IPS DF 6.9 (cell line): ENCODE data around the gene ZNF646.

Source experiments
- DNase-seq: peaks from one replicate; pipeline ENCODE4 v3.0.0-alpha.2; 2013; ENCODE audit warnings: low read depth, low spot score
- H3K27ac ChIP-seq: one replicate; pipeline ENCODE4 v1.5.1; 2013; ENCODE audit warnings: low read length, control low read depth
- H3K27me3 ChIP-seq: 2 replicates; pipeline ENCODE4 v1.6.1; 2013; ENCODE audit warnings: mild to moderate bottlenecking, low read length; ENCODE audit not compliant: control insufficient read depth, insufficient read depth
- H3K36me3 ChIP-seq: 2 replicates; pipeline ENCODE4 v1.6.1; 2013; ENCODE audit warnings: low read length; ENCODE audit not compliant: control insufficient read depth, insufficient read depth
- H3K4me1 ChIP-seq: 2 replicates; pipeline ENCODE4 v1.6.1; 2013; ENCODE audit warnings: low read length; ENCODE audit not compliant: control insufficient read depth, insufficient read depth
- H3K4me3 ChIP-seq: 2 replicates; pipeline ENCODE4 v1.5.1; 2013; ENCODE audit warnings: mild to moderate bottlenecking, low read length
- H3K9me3 ChIP-seq: 2 replicates; pipeline ENCODE4 v1.6.1; 2013; ENCODE audit warnings: low read length, inconsistent platforms; ENCODE audit not compliant: control insufficient read depth, insufficient read depth
- WGBS: extraction: QIAGEN DNeasy Blood & Tissue Kit; methylation state at CpG from one replicate; pipeline ENCODE4 v1.1.7; 2013; ENCODE audit warnings: mixed read lengths, missing lambda C conversion rate; ENCODE audit not compliant: insufficient read length, insufficient coverage; 5-methylcytosine and 5-hydroxymethylcytosine counted together

ZNF646 gene

DNA sequence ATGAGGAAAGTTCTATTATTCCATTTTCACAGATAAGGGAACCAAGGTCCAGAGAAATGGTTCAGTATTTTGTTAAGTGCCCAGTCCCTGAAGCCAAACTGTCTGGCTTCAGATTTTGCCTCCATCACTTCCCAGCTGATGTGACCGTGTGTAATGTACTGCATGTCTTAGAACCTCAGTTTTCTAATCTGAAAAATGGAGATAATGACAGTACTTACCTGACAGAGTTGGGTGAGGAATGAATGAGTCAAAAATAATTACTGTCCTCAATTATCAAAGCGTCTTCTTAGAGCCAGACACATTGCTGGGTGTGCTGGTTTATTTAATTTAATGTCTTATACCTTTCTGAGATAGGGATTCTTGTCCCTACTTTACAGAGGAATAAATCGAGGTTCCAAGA is 6.9 kb upstream of the ZNF646 start:
- H3K4me3 ChIP-seq: no peak overlapping the region
- H3K36me3 ChIP-seq: peaks cover 4% of the 10 kb centered on the region
- H3K4me1 ChIP-seq: no peaks in the 10 kb centered on the region
- DNase-seq: no peak
- H3K27me3 ChIP-seq: no peaks in the 10 kb centered on the region
- WGBS: no CpG with 5 or more reads among the region's 3 CpGs
- no peak overlapping the region for H3K27ac ChIP-seq
- H3K9me3 ChIP-seq: no peaks in the 10 kb centered on the region

- no peak for DNase-seq
- Histone ChIP-seq H3K4me1 (no peaks in the 10 kb centered on the region), H3K27me3 (no peaks in the 10 kb centered on the region), H3K36me3 (peaks cover 6% of the 10 kb centered on the region), H3K27ac (no peak overlapping the region), H3K4me3 (no peak overlapping the region; the same call in 1 of the 2 replicates), H3K9me3 (no peaks in the 10 kb centered on the region)
- no CpG with 5 or more reads among the region's 4 CpGs for WGBS
Observed at GRCh38 chr16:31071861-31072260, 2.4 kb upstream of the ZNF646 start.

GRCh38 chr16:31072540-31073141 is 1.6 kb upstream of the ZNF646 start:
- Histone ChIP-seq H3K9me3 (no peaks in the 10 kb centered on the region), H3K36me3 (peaks cover 13% of the 10 kb centered on the region), H3K4me3 (peak overlapping the region; percentile 92), H3K4me1 (no peaks in the 10 kb centered on the region), H3K27ac (no peak overlapping the region), H3K27me3 (no peaks in the 10 kb centered on the region)
- no CpG with 5 or more reads among the region's 27 CpGs for WGBS
- DNase-seq: no peak

GRCh38 chr16:31073142-31073969 is 866 bp upstream of the ZNF646 start:
- Histone ChIP-seq H3K4me3 (peak overlapping the region; percentile 92), H3K27me3 (no peaks in the 10 kb centered on the region)
- WGBS: no CpG with 5 or more reads among the region's 83 CpGs

GRCh38 chr16:31074814-31075183 is 577 bp downstream of the ZNF646 start:
- Histone ChIP-seq H3K4me1 (no peaks in the 10 kb centered on the region), H3K27ac (no peak overlapping the region), H3K27me3 (no peaks in the 10 kb centered on the region), H3K9me3 (no peaks in the 10 kb centered on the region), H3K36me3 (peaks cover 27% of the 10 kb centered on the region), H3K4me3 (peak overlapping the region; percentile 73; the same call in 1 of the 2 replicates)
- no CpG with 5 or more reads among the region's 7 CpGs for WGBS
- DNase-seq: no peak

More at GRCh38 chr16:31073142-31073969, 866 bp upstream of the ZNF646 start:
- no peaks in the 10 kb centered on the region for H3K9me3 ChIP-seq
- H3K27ac ChIP-seq: no peak overlapping the region
- DNase-seq: peak; percentile 58
- peaks cover 18% of the 10 kb centered on the region for H3K36me3 ChIP-seq
- H3K4me1 ChIP-seq: no peaks in the 10 kb centered on the region

DNA sequence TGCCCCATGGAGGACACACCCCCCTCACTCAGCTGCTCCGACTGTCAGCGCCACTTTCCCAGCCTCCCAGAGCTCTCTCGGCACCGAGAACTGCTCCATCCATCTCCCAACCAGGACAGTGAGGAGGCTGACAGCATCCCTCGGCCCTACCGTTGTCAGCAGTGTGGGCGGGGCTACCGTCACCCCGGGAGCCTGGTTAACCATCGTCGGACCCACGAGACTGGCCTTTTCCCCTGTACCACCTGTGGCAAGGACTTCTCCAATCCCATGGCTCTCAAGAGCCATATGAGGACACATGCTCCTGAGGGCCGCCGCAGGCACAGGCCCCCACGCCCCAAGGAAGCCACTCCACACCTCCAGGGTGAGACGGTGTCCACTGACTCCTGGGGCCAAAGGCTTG is 2.1 kb downstream of the ZNF646 start:
- no peaks in the 10 kb centered on the region for H3K4me1 ChIP-seq
- no peak for DNase-seq
- H3K27ac ChIP-seq: no peak overlapping the region
- H3K27me3 ChIP-seq: no peaks in the 10 kb centered on the region
- no peaks in the 10 kb centered on the region for H3K9me3 ChIP-seq
- H3K36me3 ChIP-seq: peaks cover 42% of the 10 kb centered on the region
- no CpG with 5 or more reads among the region's 16 CpGs for WGBS
- H3K4me3 ChIP-seq: no peak overlapping the region

- H3K4me3 ChIP-seq: no peak overlapping the region
- no peaks in the 10 kb centered on the region for H3K9me3 ChIP-seq
- no peak for DNase-seq
- H3K27ac ChIP-seq: no peak overlapping the region
- WGBS: no CpG with 5 or more reads among the region's 13 CpGs
- peaks cover 44% of the 10 kb centered on the region for H3K36me3 ChIP-seq
- no peaks in the 10 kb centered on the region for H3K27me3 ChIP-seq
- H3K4me1 ChIP-seq: no peaks in the 10 kb centered on the region
Observed at GRCh38 chr16:31077024-31077423, 2.8 kb downstream of the ZNF646 start.

- Histone ChIP-seq H3K36me3 (peaks cover 44% of the 10 kb centered on the region), H3K27ac (no peak overlapping the region), H3K9me3 (no peaks in the 10 kb centered on the region), H3K4me3 (no peak overlapping the region), H3K4me1 (no peaks in the 10 kb centered on the region), H3K27me3 (no peaks in the 10 kb centered on the region)
- DNase-seq: no peak
- WGBS: no CpG with 5 or more reads among the region's 30 CpGs
Observed at GRCh38 chr16:31077592-31078396, 3.6 kb downstream of the ZNF646 start.

DNA sequence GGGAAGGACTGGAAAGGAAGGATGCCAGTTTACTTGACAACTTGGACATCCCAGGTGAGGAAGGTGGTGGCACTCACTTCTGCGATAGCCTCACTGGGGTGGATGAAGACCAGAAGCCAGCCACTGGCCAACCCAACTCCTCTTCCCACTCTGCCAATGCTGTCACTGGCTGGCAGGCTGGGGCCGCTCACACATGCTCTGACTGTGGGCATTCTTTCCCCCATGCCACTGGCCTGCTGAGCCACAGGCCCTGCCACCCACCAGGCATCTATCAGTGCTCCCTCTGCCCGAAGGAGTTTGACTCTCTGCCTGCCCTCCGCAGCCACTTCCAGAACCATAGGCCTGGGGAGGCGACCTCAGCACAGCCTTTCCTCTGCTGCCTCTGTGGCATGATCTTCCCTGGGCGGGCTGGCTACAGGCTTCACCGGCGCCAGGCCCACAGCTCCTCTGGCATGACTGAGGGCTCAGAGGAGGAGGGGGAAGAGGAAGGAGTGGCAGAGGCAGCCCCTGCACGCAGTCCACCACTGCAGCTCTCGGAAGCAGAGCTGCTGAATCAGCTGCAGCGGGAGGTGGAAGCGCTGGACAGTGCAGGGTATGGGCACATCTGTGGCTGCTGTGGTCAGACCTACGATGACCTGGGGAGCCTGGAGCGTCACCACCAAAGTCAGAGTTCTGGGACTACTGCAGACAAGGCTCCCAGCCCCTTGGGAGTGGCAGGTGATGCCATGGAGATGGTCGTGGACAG is 4.5 kb downstream of the ZNF646 start:
- H3K4me1 ChIP-seq: no peaks in the 10 kb centered on the region
- peaks cover 44% of the 10 kb centered on the region for H3K36me3 ChIP-seq

More for the DNA sequence above, 4.5 kb downstream of the ZNF646 start:
- Histone ChIP-seq H3K27ac (no peak overlapping the region), H3K27me3 (no peaks in the 10 kb centered on the region), H3K4me3 (no peak overlapping the region), H3K9me3 (no peaks in the 10 kb centered on the region)
- DNase-seq: no peak
- no CpG with 5 or more reads among the region's 15 CpGs for WGBS
